ENCODE measurements around the gene SEBOX.

The SEBOX gene

GRCh38 chr17:28369684-28370034, 4.7 kb upstream of the SEBOX start:
- H3K4me3 ChIP-seq (replicated peaks; ENCODE audit: low read depth, low read length), result no peak overlapping the region
- no peak for DNase-seq (ENCODE audit: low read depth)
- TF ChIP-seq CTCF (IDR thresholded peaks at IDR 0.05; ENCODE audit: low read length, missing control alignments), result no peak

- DNase-seq (ENCODE audit: low read depth), result no peak
Observed at GRCh38 chr17:28368915-28369683, 4.1 kb upstream of the SEBOX start.

GRCh38 chr17:28368306-28368831, 3.4 kb upstream of the SEBOX start:
- no peak for TF ChIP-seq CTCF (IDR thresholded peaks at IDR 0.05; ENCODE audit: low read length, missing control alignments)
- H3K4me3 ChIP-seq (replicated peaks; ENCODE audit: low read depth, low read length), result no peak overlapping the region
- no peak for DNase-seq (ENCODE audit: low read depth)

More at GRCh38 chr17:28368915-28369683, 4.1 kb upstream of the SEBOX start:
- no peak overlapping the region for H3K4me3 ChIP-seq (replicated peaks; ENCODE audit: low read depth, low read length)
- TF ChIP-seq CTCF (IDR thresholded peaks at IDR 0.05; ENCODE audit: low read length, missing control alignments), result no peak

- DNase-seq (ENCODE audit: low read depth), result no peak
- H3K4me3 ChIP-seq (replicated peaks; ENCODE audit: low read depth, low read length), result no peak overlapping the region
- TF ChIP-seq CTCF (IDR thresholded peaks at IDR 0.05; ENCODE audit: low read length, missing control alignments), result no peak
Observed at GRCh38 chr17:28367641-28368305, 2.8 kb upstream of the SEBOX start.

- no peak overlapping the region for H3K4me3 ChIP-seq (replicated peaks; ENCODE audit: low read depth, low read length)
- TF ChIP-seq CTCF (IDR thresholded peaks at IDR 0.05; ENCODE audit: low read length, missing control alignments), result peak; percentile 14
- no peak for DNase-seq (ENCODE audit: low read depth)
Observed at GRCh38 chr17:28366605-28367004, 1.6 kb upstream of the SEBOX start.

- TF ChIP-seq CTCF (IDR thresholded peaks at IDR 0.05; ENCODE audit: low read length, missing control alignments), result no peak
- no peak for DNase-seq (ENCODE audit: low read depth)
- no peak overlapping the region for H3K4me3 ChIP-seq (replicated peaks; ENCODE audit: low read depth, low read length)
Observed at GRCh38 chr17:28365487-28365886, 488 bp upstream of the SEBOX start.
